Body of pancreas (tissue), 4 donors: ENCODE results near the gene EEFSEC.

ENCODE experiments used
- POLR2A ChIP-seq, 3 donors: fragments of 450-650 bp; IDR thresholded peaks; one replicate each; pipeline ENCODE4 v1.6.1; 2016; ENCODE audit warnings: antibody characterized with exemption in 3 of 3, mild to moderate bottlenecking in 2 of 3
- TF ChIP-seq, protein P1 (sequence below), 7 experiments: fragments of 450-650 bp in 4 of 7; fragments of 200-600 bp in 3 of 7; sonication (generic) in 3 of 7; IDR thresholded peaks; one replicate each; pipeline ENCODE4 v1.5.1; 2016 to 2019; ENCODE audit warnings: antibody characterized with exemption in 7 of 7

GRCh38 chr3:128293930-128294329 lies 140.6 kb downstream of the EEFSEC start:
- TF ChIP-seq, protein P1, sequence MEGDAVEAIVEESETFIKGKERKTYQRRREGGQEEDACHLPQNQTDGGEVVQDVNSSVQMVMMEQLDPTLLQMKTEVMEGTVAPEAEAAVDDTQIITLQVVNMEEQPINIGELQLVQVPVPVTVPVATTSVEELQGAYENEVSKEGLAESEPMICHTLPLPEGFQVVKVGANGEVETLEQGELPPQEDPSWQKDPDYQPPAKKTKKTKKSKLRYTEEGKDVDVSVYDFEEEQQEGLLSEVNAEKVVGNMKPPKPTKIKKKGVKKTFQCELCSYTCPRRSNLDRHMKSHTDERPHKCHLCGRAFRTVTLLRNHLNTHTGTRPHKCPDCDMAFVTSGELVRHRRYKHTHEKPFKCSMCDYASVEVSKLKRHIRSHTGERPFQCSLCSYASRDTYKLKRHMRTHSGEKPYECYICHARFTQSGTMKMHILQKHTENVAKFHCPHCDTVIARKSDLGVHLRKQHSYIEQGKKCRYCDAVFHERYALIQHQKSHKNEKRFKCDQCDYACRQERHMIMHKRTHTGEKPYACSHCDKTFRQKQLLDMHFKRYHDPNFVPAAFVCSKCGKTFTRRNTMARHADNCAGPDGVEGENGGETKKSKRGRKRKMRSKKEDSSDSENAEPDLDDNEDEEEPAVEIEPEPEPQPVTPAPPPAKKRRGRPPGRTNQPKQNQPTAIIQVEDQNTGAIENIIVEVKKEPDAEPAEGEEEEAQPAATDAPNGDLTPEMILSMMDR (IDR thresholded peaks at IDR 0.05), result no peak
- no peak for TF ChIP-seq POLR2A (IDR thresholded peaks at IDR 0.05)
